K562 (cell line): ENCODE measurements around the gene CELSR2. TPM values are rescaled to one million over a fixed set of nuclear protein-coding genes. Genes with fewer than 3 reads are reported as not detected.

ENCODE experiments used
- ARID2 ChIP-seq: fragments of 450-650 bp; IDR thresholded peaks from 2 replicates; pipeline ENCODE4 v1.6.1; 2017; ENCODE audit warnings: antibody characterized with exemption, mild to moderate bottlenecking
- BCOR ChIP-seq: fragments of 450-650 bp; IDR thresholded peaks from 2 replicates; pipeline ENCODE4 v1.6.1; 2016
- CREM ChIP-seq: IDR thresholded peaks from 2 replicates; pipeline ENCODE4 v1.6.1; 2014; ENCODE audit warnings: antibody characterized with exemption, low read depth
- DPF2 ChIP-seq: fragments of 450-650 bp; IDR thresholded peaks from 2 replicates; pipeline ENCODE4 v1.6.1; 2016
- E2F1 ChIP-seq: sonication (generic); formaldehyde crosslinking; IDR thresholded peaks from 2 replicates; pipeline ENCODE4 v1.8.1; 2023; ENCODE audit warnings: mild to moderate bottlenecking, missing genetic modification reagents, moderate library complexity
- NBN ChIP-seq: fragments of 450-650 bp; IDR thresholded peaks from 2 replicates; pipeline ENCODE4 v1.6.1; 2016; ENCODE audit warnings: low read depth, mild to moderate bottlenecking
- NEUROD1 ChIP-seq: fragments of 150-350 bp; IDR thresholded peaks from 2 replicates; pipeline ENCODE4 v1.6.1; 2014; ENCODE audit warnings: borderline replicate concordance, low read length, low read depth; ENCODE audit not compliant: partially characterized antibody
- NUFIP1 ChIP-seq: fragments of 450-650 bp; IDR thresholded peaks from 2 replicates; pipeline ENCODE4 v1.6.1; 2018; ENCODE audit not compliant: partially characterized antibody
- PATZ1 ChIP-seq: fragments of 250-450 bp; sonication (Bioruptor Pico); IDR thresholded peaks from 2 replicates; pipeline ENCODE4 v1.5.0; 2020; ENCODE audit warnings: mild to moderate bottlenecking, borderline replicate concordance
- RAD21 ChIP-seq, 2 experiments: fragments of 250-450 bp in 1 of 2; fragments of 450-650 bp in 1 of 2; sonication (Bioruptor Pico) in 1 of 2; formaldehyde crosslinking in 1 of 2; IDR thresholded peaks in 1 of 2; conservative IDR thresholded peaks in 1 of 2; 2 replicates each; pipeline versions ENCODE4 v1.4.0 to v1.8.0; 2020 to 2022; ENCODE audit warnings: mild to moderate bottlenecking in 2 of 2, moderate library complexity in 1 of 2
- RCOR1 ChIP-seq, 2 experiments: IDR thresholded peaks; 2 replicates each; pipeline ENCODE4 v1.6.1; 2012; ENCODE audit warnings: low read depth in 2 of 2, low read length in 2 of 2, borderline replicate concordance in 1 of 2, improper control_type of control experiment in 1 of 2
- RNF2 ChIP-seq: sonication (generic); IDR thresholded peaks from 2 replicates; pipeline ENCODE4 v1.6.1; 2016
- ZKSCAN1 ChIP-seq: fragments of 150-350 bp; IDR thresholded peaks from 2 replicates; pipeline ENCODE4 v1.6.1; 2016; ENCODE audit warnings: low read depth, low read length
- ZNF586 ChIP-seq: fragments of 450-650 bp; formaldehyde crosslinking; conservative IDR thresholded peaks from 2 replicates; pipeline ENCODE4 v1.4.0; 2020; ENCODE audit warnings: mild to moderate bottlenecking, moderate library complexity
- ZSCAN29 ChIP-seq: fragments of 450-650 bp; IDR thresholded peaks from 2 replicates; pipeline ENCODE4 v1.6.1; 2017
- polyA plus RNA-seq, 8 experiments: library from polyadenylated mRNA; depleted of rRNA in 4 of 8; stranded (reverse) in 5 of 8; unstranded in 3 of 8; fragments of >200 nt; fragmentation: Nextera tagmentation in 2 of 8; fragmentation: Illumina TruSeq in 1 of 8; extraction: Ambion mirVana in 2 of 8; extraction: Trizol in 1 of 8; gene quantifications; 2 replicates each; pipeline versions ENCODE4 v1.2.1 to v1.2.3, GENCODE V29; 2011 to 2014; ENCODE audit warnings: inconsistent platforms in 1 of 8, missing spikeins in 1 of 8
- total RNA-seq, 7 experiments: library from RNA; depleted of rRNA in 6 of 7; stranded (reverse); fragments of >200 nt in 6 of 7; fragmentation: Illumina TruSeq in 2 of 7; extraction: Trizol in 2 of 7; gene quantifications; 2 replicates each; pipeline versions ENCODE4 v1.2.1 to v1.2.3, GENCODE V29; 2011 to 2021; ENCODE audit warnings: low replicate concordance in 1 of 7
- TF ChIP-seq, protein P1 (sequence below): sonication (generic); formaldehyde crosslinking; IDR thresholded peaks from 2 replicates; pipeline ENCODE4 v1.8.0; 2022; ENCODE audit warnings: mild to moderate bottlenecking, missing genetic modification reagents
- TF ChIP-seq, protein P2 (sequence below): sonication (generic); IDR thresholded peaks from 2 replicates; pipeline ENCODE4 v1.6.1; 2016

The CELSR2 gene
- total and polyA plus RNA-seq, 9 of the 15 experiments (the other 6 are each of a cell fraction or from before 2014, with no cell fraction given): 0.31 to 21.9 (median 4.2) TPM

GRCh38 chr1:109263597-109264378 lies 14.4 kb downstream of the CELSR2 start (continued):
- TF ChIP-seq, protein P1, sequence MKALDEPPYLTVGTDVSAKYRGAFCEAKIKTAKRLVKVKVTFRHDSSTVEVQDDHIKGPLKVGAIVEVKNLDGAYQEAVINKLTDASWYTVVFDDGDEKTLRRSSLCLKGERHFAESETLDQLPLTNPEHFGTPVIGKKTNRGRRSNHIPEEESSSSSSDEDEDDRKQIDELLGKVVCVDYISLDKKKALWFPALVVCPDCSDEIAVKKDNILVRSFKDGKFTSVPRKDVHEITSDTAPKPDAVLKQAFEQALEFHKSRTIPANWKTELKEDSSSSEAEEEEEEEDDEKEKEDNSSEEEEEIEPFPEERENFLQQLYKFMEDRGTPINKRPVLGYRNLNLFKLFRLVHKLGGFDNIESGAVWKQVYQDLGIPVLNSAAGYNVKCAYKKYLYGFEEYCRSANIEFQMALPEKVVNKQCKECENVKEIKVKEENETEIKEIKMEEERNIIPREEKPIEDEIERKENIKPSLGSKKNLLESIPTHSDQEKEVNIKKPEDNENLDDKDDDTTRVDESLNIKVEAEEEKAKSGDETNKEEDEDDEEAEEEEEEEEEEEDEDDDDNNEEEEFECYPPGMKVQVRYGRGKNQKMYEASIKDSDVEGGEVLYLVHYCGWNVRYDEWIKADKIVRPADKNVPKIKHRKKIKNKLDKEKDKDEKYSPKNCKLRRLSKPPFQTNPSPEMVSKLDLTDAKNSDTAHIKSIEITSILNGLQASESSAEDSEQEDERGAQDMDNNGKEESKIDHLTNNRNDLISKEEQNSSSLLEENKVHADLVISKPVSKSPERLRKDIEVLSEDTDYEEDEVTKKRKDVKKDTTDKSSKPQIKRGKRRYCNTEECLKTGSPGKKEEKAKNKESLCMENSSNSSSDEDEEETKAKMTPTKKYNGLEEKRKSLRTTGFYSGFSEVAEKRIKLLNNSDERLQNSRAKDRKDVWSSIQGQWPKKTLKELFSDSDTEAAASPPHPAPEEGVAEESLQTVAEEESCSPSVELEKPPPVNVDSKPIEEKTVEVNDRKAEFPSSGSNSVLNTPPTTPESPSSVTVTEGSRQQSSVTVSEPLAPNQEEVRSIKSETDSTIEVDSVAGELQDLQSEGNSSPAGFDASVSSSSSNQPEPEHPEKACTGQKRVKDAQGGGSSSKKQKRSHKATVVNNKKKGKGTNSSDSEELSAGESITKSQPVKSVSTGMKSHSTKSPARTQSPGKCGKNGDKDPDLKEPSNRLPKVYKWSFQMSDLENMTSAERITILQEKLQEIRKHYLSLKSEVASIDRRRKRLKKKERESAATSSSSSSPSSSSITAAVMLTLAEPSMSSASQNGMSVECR (CRISPR knock-in tag): peak; percentile 94
- TF ChIP-seq CREM: peak; percentile 85
- peak; percentile 39 for TF ChIP-seq NEUROD1
- TF ChIP-seq RCOR1 (IDR thresholded peaks at IDR 0.05; ENCODE audit: borderline replicate concordance in 1 of 2, low read depth in 2 of 2, low read length in 2 of 2): peak; percentile 78 to 89
- TF ChIP-seq E2F1 (CRISPR knock-in tag): peak; percentile 96
- peak; percentile 98 for TF ChIP-seq ARID2
- TF ChIP-seq NBN: peak; percentile 40; the same call in 1 of the 2 replicates
- peak; percentile 63; the same call in 1 of the 2 replicates for TF ChIP-seq BCOR
- peak; percentile 45; the same call in 1 of the 2 replicates for TF ChIP-seq ZSCAN29
- TF ChIP-seq DPF2: 0 out of 2 replicates have a peak, but pooled peaks have one; percentile 27
- TF ChIP-seq NUFIP1: peak; percentile 60
- TF ChIP-seq PATZ1: no peak
- TF ChIP-seq ZKSCAN1: peak; percentile 68
- TF ChIP-seq RAD21 (CRISPR knock-in tag; conservative IDR thresholded peaks at IDR 0.05 in 1 of 2, IDR thresholded peaks at IDR 0.05 in 1 of 2): peak; percentile 98 to 100
- TF ChIP-seq, protein P2, sequence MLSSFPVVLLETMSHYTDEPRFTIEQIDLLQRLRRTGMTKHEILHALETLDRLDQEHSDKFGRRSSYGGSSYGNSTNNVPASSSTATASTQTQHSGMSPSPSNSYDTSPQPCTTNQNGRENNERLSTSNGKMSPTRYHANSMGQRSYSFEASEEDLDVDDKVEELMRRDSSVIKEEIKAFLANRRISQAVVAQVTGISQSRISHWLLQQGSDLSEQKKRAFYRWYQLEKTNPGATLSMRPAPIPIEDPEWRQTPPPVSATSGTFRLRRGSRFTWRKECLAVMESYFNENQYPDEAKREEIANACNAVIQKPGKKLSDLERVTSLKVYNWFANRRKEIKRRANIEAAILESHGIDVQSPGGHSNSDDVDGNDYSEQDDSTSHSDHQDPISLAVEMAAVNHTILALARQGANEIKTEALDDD: no peak
- TF ChIP-seq RNF2: no peak
- TF ChIP-seq ZNF586 (CRISPR knock-in tag): no peak
